H1 (cell line): ENCODE measurements around the gene GSG1L2. TPM values are rescaled to one million over a fixed set of nuclear protein-coding genes. Genes with fewer than 3 reads are reported as not detected.

ENCODE experiments used
- CTCF ChIA-PET: fragments of 300-600 bp; sonication (Branson Sonifier 250); formaldehyde crosslinking; loops from one replicate; lab custom pipeline; 2021; ENCODE audit not compliant: partially characterized antibody; lab: Charles Lee
- POLR2A ChIA-PET: fragments of 300-600 bp; sonication (Branson Sonifier 250); formaldehyde crosslinking; loops from one replicate; lab custom pipeline; 2021; ENCODE audit warnings: inconsistent platforms; ENCODE audit not compliant: partially characterized antibody; lab: Charles Lee
- DNase-seq, 2 experiments: peaks; one replicate each; pipeline versions ENCODE4 v3.0.0 to v3.0.0-alpha.2; 2010 to 2022; ENCODE audit warnings: low spot score in 2 of 2, low read depth in 1 of 2, mixed read lengths in 1 of 2
- FAIRE-seq: peaks from 2 replicates; lab custom pipeline; 2011; peaks lifted over from hg19 to GRCh38; lab: Jason Lieb, UNC
- H2AFZ ChIP-seq: 2 replicates; pipeline ENCODE4 v1.8.1; 2012; ENCODE audit warnings: low read length, inconsistent platforms
- H2AK5ac ChIP-seq: 2 replicates; pipeline ENCODE4 v1.6.1; 2013; ENCODE audit warnings: low read depth, low read length
- H2BK120ac ChIP-seq: replicated peaks from 2 replicates; pipeline ENCODE3; 2013; ENCODE audit warnings: low read depth, low read length, inconsistent platforms
- H2BK12ac ChIP-seq: 2 replicates; pipeline ENCODE4 v1.6.1; 2013; ENCODE audit warnings: low read depth, low read length
- H2BK15ac ChIP-seq: 2 replicates; pipeline ENCODE4 v1.6.1; 2013; ENCODE audit warnings: low read length
- H2BK20ac ChIP-seq: 2 replicates; pipeline ENCODE4 v1.6.1; 2013; ENCODE audit warnings: low read length
- H2BK5ac ChIP-seq: 2 replicates; pipeline ENCODE4 v1.6.1; 2013; ENCODE audit warnings: low read depth, low read length
- H3K14ac ChIP-seq: 2 replicates; pipeline ENCODE4 v1.6.1; 2013; ENCODE audit warnings: inconsistent platforms; ENCODE audit not compliant: insufficient read length
- H3K18ac ChIP-seq: 2 replicates; pipeline ENCODE4 v1.6.1; 2013; ENCODE audit warnings: low read length; ENCODE audit errors: extremely low read depth
- H3K23ac ChIP-seq: 2 replicates; pipeline ENCODE4 v1.6.1; 2013; ENCODE audit warnings: inconsistent platforms; ENCODE audit not compliant: insufficient read length
- H3K23me2 ChIP-seq: 2 replicates; pipeline ENCODE4 v1.6.1; 2013; ENCODE audit warnings: low read depth, low read length
- H3K27ac ChIP-seq: 2 replicates; pipeline ENCODE4 v1.6.1; 2011; ENCODE audit warnings: low read depth, low read length, inconsistent platforms
- H3K27me3 ChIP-seq, 4 experiments: replicated peaks in 1 of 4; 1 replicate in 1 of 4; 2 replicates in 3 of 4; pipeline versions ENCODE4 v1.6.1 to v1.8.1; 2011 to 2013; ENCODE audit warnings: low read length in 3 of 4, mild to moderate bottlenecking in 3 of 4, inconsistent platforms in 2 of 4, mixed read lengths in 2 of 4, moderate library complexity in 1 of 4; ENCODE audit not compliant: control insufficient read depth in 3 of 4, insufficient read depth in 3 of 4; ENCODE audit errors: extremely low read depth in 1 of 4
- H3K36me3 ChIP-seq, 4 experiments: 2 replicates each; pipeline versions ENCODE4 v1.6.1 to v1.8.1; 2011 to 2013; ENCODE audit warnings: mild to moderate bottlenecking in 4 of 4, low read length in 3 of 4, moderate library complexity in 2 of 4, control low read depth in 1 of 4, inconsistent platforms in 1 of 4; ENCODE audit not compliant: insufficient read depth in 4 of 4, control insufficient read depth in 2 of 4
- H3K4ac ChIP-seq: replicated peaks from 2 replicates; pipeline ENCODE3; 2013; ENCODE audit warnings: low read length, low read depth, mixed read lengths, inconsistent platforms; ENCODE audit not compliant: insufficient read length
- H3K4me1 ChIP-seq, 4 experiments: replicated peaks in 1 of 4; 1 replicate in 1 of 4; 2 replicates in 3 of 4; pipeline versions ENCODE4 v1.6.1 to v1.8.1; 2011 to 2013; ENCODE audit warnings: low read length in 3 of 4, inconsistent platforms in 2 of 4, mixed read lengths in 1 of 4; ENCODE audit not compliant: insufficient read depth in 4 of 4, control insufficient read depth in 3 of 4
- H3K4me2 ChIP-seq, 2 experiments: 2 replicates each; pipeline versions ENCODE4 v1.6.1 to v1.8.1; 2011 to 2013; ENCODE audit warnings: low read depth in 2 of 2, low read length in 2 of 2, control low read depth in 1 of 2, inconsistent platforms in 1 of 2, mild to moderate bottlenecking in 1 of 2; ENCODE audit not compliant: insufficient read depth in 1 of 2
- H3K4me3 ChIP-seq, 4 experiments: fragments of 200-600, 300-600 bp in 1 of 4; sonication (generic), shearing (Covaris generic), sonication (Bioruptor Twin) in 1 of 4; 2 replicates each; pipeline versions ENCODE4 v1.5.1 to v1.8.1; 2011 to 2016; ENCODE audit warnings: low read length in 4 of 4, low read depth in 3 of 4, control low read depth in 2 of 4, inconsistent platforms in 2 of 4, mild to moderate bottlenecking in 2 of 4, mixed read lengths in 1 of 4, moderate library complexity in 1 of 4; ENCODE audit not compliant: insufficient read depth in 2 of 4; ENCODE audit errors: extremely low read depth in 1 of 4
- H3K56ac ChIP-seq: replicated peaks from 2 replicates; pipeline ENCODE3; 2013; ENCODE audit warnings: low read depth, mild to moderate bottlenecking, mixed read lengths, low read length, inconsistent platforms; ENCODE audit not compliant: insufficient read length
- H3K79me1 ChIP-seq: 2 replicates; pipeline ENCODE4 v1.6.1; 2013; ENCODE audit warnings: low read depth, low read length, control low read depth
- H3K79me2 ChIP-seq, 2 experiments: 2 replicates each; pipeline versions ENCODE4 v1.6.1 to v1.8.1; 2012 to 2013; ENCODE audit warnings: low read length in 2 of 2, mild to moderate bottlenecking in 2 of 2, inconsistent platforms in 1 of 2; ENCODE audit not compliant: insufficient read depth in 2 of 2, control insufficient read depth in 1 of 2
- H3K9ac ChIP-seq, 4 experiments: replicated peaks in 1 of 4; 1 replicate in 1 of 4; 2 replicates in 3 of 4; pipeline versions ENCODE4 v1.6.1 to v1.8.1; 2011 to 2013; ENCODE audit warnings: low read depth in 3 of 4, low read length in 3 of 4, control low read depth in 2 of 4, mild to moderate bottlenecking in 2 of 4, moderate library complexity in 2 of 4, inconsistent platforms in 1 of 4; ENCODE audit errors: extremely low read depth in 1 of 4
- H3K9me3 ChIP-seq, 2 experiments: 2 replicates each; pipeline versions ENCODE4 v1.6.1 to v1.8.1; 2012 to 2013; ENCODE audit warnings: mild to moderate bottlenecking in 2 of 2, moderate library complexity in 2 of 2, control low read depth in 1 of 2, inconsistent platforms in 1 of 2, low read depth in 1 of 2, low read length in 1 of 2, mixed read lengths in 1 of 2; ENCODE audit not compliant: insufficient read depth in 2 of 2
- H4K20me1 ChIP-seq, 2 experiments: replicated peaks in 1 of 2; 2 replicates each; pipeline versions ENCODE3 to v1.8.1; 2011 to 2013; ENCODE audit warnings: inconsistent platforms in 2 of 2, low read length in 2 of 2, mild to moderate bottlenecking in 1 of 2; ENCODE audit not compliant: insufficient read depth in 2 of 2, control insufficient read depth in 1 of 2
- H4K5ac ChIP-seq: 2 replicates; pipeline ENCODE4 v1.6.1; 2013; ENCODE audit warnings: low read length, low read depth, mixed read lengths, inconsistent platforms; ENCODE audit not compliant: insufficient read length
- H4K8ac ChIP-seq: 2 replicates; pipeline ENCODE4 v1.8.0; 2013; ENCODE audit warnings: mild to moderate bottlenecking, moderate library complexity, low read length, inconsistent platforms; ENCODE audit not compliant: insufficient read depth; ENCODE audit errors: extremely low read depth
- H4K91ac ChIP-seq: replicated peaks from 2 replicates; pipeline ENCODE3; 2013; ENCODE audit warnings: low read length, mixed read lengths, inconsistent platforms; ENCODE audit not compliant: insufficient read length
- BCL11A ChIP-seq, 2 experiments: IDR thresholded peaks; one replicate each; pipeline ENCODE4 v1.6.1; 2011; ENCODE audit warnings: low read depth in 2 of 2, low read length in 2 of 2, mild to moderate bottlenecking in 2 of 2
- CHD2 ChIP-seq: IDR thresholded peaks from 2 replicates; pipeline ENCODE4 v1.6.1; 2012; ENCODE audit warnings: low read length, improper control_type of control experiment
- CREB1 ChIP-seq: IDR thresholded peaks from 2 replicates; pipeline ENCODE4 v1.6.1; 2012; ENCODE audit warnings: inconsistent platforms
- EZH2 ChIP-seq: fragments of 200-600 bp; sonication (generic); IDR thresholded peaks from 2 replicates; pipeline ENCODE4 v1.7.1; 2012; ENCODE audit warnings: low read depth, mild to moderate bottlenecking, moderate library complexity, low read length, inconsistent platforms; ENCODE audit not compliant: severe bottlenecking
- HDAC2 ChIP-seq, 2 experiments: fragments of 300-600 bp in 1 of 2; sonication (generic) in 1 of 2; IDR thresholded peaks; 2 replicates each; pipeline ENCODE4 v1.6.1; 2011 to 2012; ENCODE audit warnings: low read depth in 2 of 2, low read length in 2 of 2, mild to moderate bottlenecking in 2 of 2, moderate library complexity in 2 of 2, borderline replicate concordance in 1 of 2, inconsistent platforms in 1 of 2
- JUND ChIP-seq: IDR thresholded peaks from 2 replicates; pipeline ENCODE4 v1.6.1; 2011; ENCODE audit warnings: mild to moderate bottlenecking, improper control_type of control experiment, low read length
- MAFK ChIP-seq: IDR thresholded peaks from 2 replicates; pipeline ENCODE4 v1.6.1; 2012; ENCODE audit warnings: low read depth, mild to moderate bottlenecking, improper control_type of control experiment, low read length
- MAX ChIP-seq: IDR thresholded peaks from 2 replicates; pipeline ENCODE4 v1.6.1; 2012; ENCODE audit warnings: inconsistent platforms
- RAD21 ChIP-seq, 2 experiments: IDR thresholded peaks in 1 of 2; conservative IDR thresholded peaks in 1 of 2; 2 replicates each; pipeline ENCODE4 v1.6.1; 2011; ENCODE audit warnings: low read depth in 2 of 2, low read length in 2 of 2, improper control_type of control experiment in 1 of 2, inconsistent platforms in 1 of 2, mild to moderate bottlenecking in 1 of 2, moderate library complexity in 1 of 2
- RBBP5 ChIP-seq: IDR thresholded peaks from 2 replicates; pipeline ENCODE4 v1.7.1; 2012; ENCODE audit warnings: low read depth, mild to moderate bottlenecking, inconsistent platforms, low read length, moderate library complexity, borderline replicate concordance
- SIRT6 ChIP-seq: IDR thresholded peaks from one replicate; pipeline ENCODE4 v1.7.1; 2012; ENCODE audit warnings: low read length, inconsistent platforms
- SP1 ChIP-seq: IDR thresholded peaks from 2 replicates; pipeline ENCODE4 v1.6.1; 2011; ENCODE audit warnings: low read depth, low read length
- SUZ12 ChIP-seq: fragments of 200-600 bp; sonication (generic); IDR thresholded peaks from 2 replicates; pipeline ENCODE4 v1.6.1; 2012; ENCODE audit warnings: mild to moderate bottlenecking, inconsistent platforms, low read length, moderate library complexity, mixed read lengths
- ZNF274 ChIP-seq: IDR thresholded peaks from 2 replicates; pipeline ENCODE4 v1.7.0; 2012; ENCODE audit warnings: low read length, borderline replicate concordance; ENCODE audit errors: extremely low read depth
- WGBS, 2 experiments: shearing (Covaris generic) in 1 of 2; methylation state at CpG; one replicate each; pipeline versions ENCODE4 v1.1.6 to v1.1.7; 2013 to 2015; ENCODE audit warnings: low lambda C conversion rate in 2 of 2, mixed read lengths in 2 of 2, inconsistent platforms in 1 of 2, low coverage in 1 of 2, missing lambda C conversion rate in 1 of 2; ENCODE audit not compliant: insufficient replicate concordance in 2 of 2, insufficient coverage in 1 of 2, insufficient read length in 1 of 2; ENCODE audit errors: extremely low coverage in 1 of 2, missing lambda C conversion rate in 1 of 2; 5-methylcytosine and 5-hydroxymethylcytosine counted together
- polyA plus RNA-seq, 7 experiments: library from polyadenylated mRNA; depleted of rRNA in 3 of 7; stranded (reverse) in 5 of 7; unstranded in 2 of 7; fragments of >200 nt in 5 of 7; fragments of 200-250 nt in 2 of 7; gene quantifications; 1 replicate in 5 of 7; 2 replicates in 1 of 7; 4 replicates in 1 of 7; pipeline versions ENCODE4 v1.2.1 to v1.2.3, GENCODE V29; 2011 to 2013; ENCODE audit warnings: missing spikeins in 2 of 7, mixed read lengths in 2 of 7
- total RNA-seq: library from RNA; stranded (reverse); fragmentation: NEBNext Ultra II Directional; extraction: Animal tissue kit (Norgen Biotek cat#: 25700); gene quantifications from 2 replicates; pipeline ENCODE4 v1.2.1, GENCODE V29; 2021

Gene GSG1L2
- total and polyA plus RNA-seq, 2 of the 8 experiments (the other 6 are each of a cell fraction or from before 2014, with no cell fraction given): not detected

- no peak overlapping the region for H4K5ac ChIP-seq
- no peak overlapping the region for H3K56ac ChIP-seq
- no peak overlapping the region for H2AK5ac ChIP-seq
- no peak overlapping the region for H3K9ac ChIP-seq
- H3K79me1 ChIP-seq: no peaks in the 10 kb centered on the region
- no peak overlapping the region for H2BK20ac ChIP-seq
- H3K27ac ChIP-seq: no peak overlapping the region
- H3K79me2 ChIP-seq: no peaks in the 10 kb centered on the region
- H3K4me1 ChIP-seq: no peaks in the 10 kb centered on the region
- no peaks in the 10 kb centered on the region for H3K27me3 ChIP-seq
- H3K23me2 ChIP-seq: no peaks in the 10 kb centered on the region
- H3K18ac ChIP-seq: no peak overlapping the region
- H3K23ac ChIP-seq: no peak overlapping the region
- WGBS, 2 experiments: 92% methylated on average over 3 of the region's 3 CpGs; no CpG with 5 or more reads in 1 of the 2 experiments
- H3K9me3 ChIP-seq: no peaks in the 10 kb centered on the region; a peak in 1 of 4 replicates
- no peak overlapping the region for H2BK12ac ChIP-seq
- no peak overlapping the region for H4K8ac ChIP-seq
- ChIA-PET CTCF (interaction anchor here (1.2 kb wide), 1 partner anchor 21 kb away, joined by 3 read pairs; no protein-coding TSS in a partner anchor), POLR2A (no interaction called here)
- H3K4me3 ChIP-seq: no peak overlapping the region
- no peak overlapping the region for H2BK120ac ChIP-seq
- H3K4ac ChIP-seq: no peak overlapping the region
- H4K20me1 ChIP-seq: no peaks in the 10 kb centered on the region
- DNase-seq (peak in 1 of 2 experiments; percentile 3), FAIRE-seq (no peak)
- H2BK15ac ChIP-seq: no peak overlapping the region
- no peak overlapping the region for H4K91ac ChIP-seq
- H3K14ac ChIP-seq: no peak overlapping the region
- no peak overlapping the region for H2BK5ac ChIP-seq
- H2AFZ ChIP-seq: no peak overlapping the region
- H3K4me2 ChIP-seq: no peak overlapping the region
- H3K36me3 ChIP-seq: no peaks in the 10 kb centered on the region
- TF ChIP-seq SIRT6 (no peak), SUZ12 (no peak), JUND (no peak), SP1 (no peak), EZH2 (no peak), CREB1 (no peak), ZNF274 (no peak), CHD2 (no peak), BCL11A (IDR thresholded peaks at IDR 0.05; ENCODE audit: low read depth in 2 of 2, low read length in 2 of 2) (no peak), MAX (no peak), HDAC2 (IDR thresholded peaks at IDR 0.05; ENCODE audit: borderline replicate concordance in 1 of 2, low read depth in 2 of 2, low read length in 2 of 2) (no peak), RAD21 (IDR thresholded peaks at IDR 0.05 in 1 of 2, conservative IDR thresholded peaks at IDR 0.05 in 1 of 2; ENCODE audit: low read depth in 2 of 2, low read length in 2 of 2) (no peak), MAFK (no peak), RBBP5 (no peak)
Measured at GRCh38 chr17:9868552-9868951, 46.7 kb upstream of the GSG1L2 start.
